A549 (cell line): ENCODE data around the gene ZNF514. TPM values are rescaled to one million over a fixed set of nuclear protein-coding genes. Genes with fewer than 3 reads are reported as not detected.

ENCODE experiments used
- ATAC-seq, 2 experiments: fragments of 200-7000 bp in 1 of 2; fragments of >200 bp in 1 of 2; cut with Nextera tagmentation in 1 of 2; cut with Tn5 transposase in 1 of 2; 3 replicates each; pipeline versions ENCODE4 v1.8.0 to v1.9.1; 2018 to 2020; ENCODE audit warnings: mild to moderate bottlenecking in 1 of 2, moderate library complexity in 1 of 2
- CTCF ChIA-PET: fragments of 300-600 bp; sonication (Branson Sonifier 250); formaldehyde crosslinking; extraction: SDS; loops from one replicate; lab custom pipeline; 2021; ENCODE audit warnings: antibody characterized with exemption, inconsistent platforms; lab: Yijun Ruan, JAX
- POLR2A ChIA-PET: fragments of 350-600 bp; formaldehyde crosslinking; extraction: SDS; loops from one replicate; lab custom pipeline; 2021; ENCODE audit warnings: antibody characterized with exemption, inconsistent platforms; lab: Yijun Ruan, JAX
- DNase-seq, 2 experiments: peaks; one replicate each; pipeline versions ENCODE4 v3.0.0 to v3.0.0-alpha.2; 2011 to 2016; ENCODE audit warnings: low read depth in 1 of 2, low spot score in 1 of 2
- FAIRE-seq: peaks from 2 replicates; lab custom pipeline; 2011; peaks lifted over from hg19 to GRCh38; lab: Jason Lieb, UNC
- H3K27ac ChIP-seq, 2 experiments: fragments of >200 bp; sonication (Bioruptor Twin); formaldehyde crosslinking; 3 replicates each; pipeline ENCODE4 v1.5.1; 2016 to 2017
- H3K4me1 ChIP-seq: fragments of >200 bp; sonication (Bioruptor Twin); formaldehyde crosslinking; 3 replicates; pipeline ENCODE4 v1.6.1; 2016
- H3K4me2 ChIP-seq: fragments of >200 bp; sonication (Bioruptor Twin); formaldehyde crosslinking; 3 replicates; pipeline ENCODE4 v1.6.1; 2016
- H3K4me3 ChIP-seq: fragments of >200 bp; sonication (Bioruptor Twin); formaldehyde crosslinking; 3 replicates; pipeline ENCODE4 v1.5.1; 2016
- H3K9me3 ChIP-seq: fragments of >200 bp; sonication (Bioruptor Twin); formaldehyde crosslinking; 3 replicates; pipeline ENCODE4 v1.6.1; 2016
- CEBPB ChIP-seq, 2 experiments: fragments of >200 bp in 1 of 2; sonication (Bioruptor Twin) in 1 of 2; formaldehyde crosslinking in 1 of 2; IDR thresholded peaks; 2 replicates each; pipeline ENCODE4 v1.6.1; 2012 to 2016
- CHD2 ChIP-seq: fragments of 150-350 bp; IDR thresholded peaks from 2 replicates; pipeline ENCODE4 v1.6.1; 2014; ENCODE audit warnings: low read length; ENCODE audit not compliant: partially characterized antibody
- CHD4 ChIP-seq: fragments of 200-600 bp; sonication (generic); IDR thresholded peaks from 2 replicates; pipeline ENCODE4 v1.6.1; 2016; ENCODE audit warnings: antibody characterized with exemption, mild to moderate bottlenecking, borderline replicate concordance
- EHF ChIP-seq: fragments of 250-450 bp; sonication (Bioruptor Pico); IDR thresholded peaks from 2 replicates; pipeline ENCODE4 v1.5.0; 2020; ENCODE audit warnings: mild to moderate bottlenecking
- ESRRA ChIP-seq: fragments of 150-350 bp; IDR thresholded peaks from 2 replicates; pipeline ENCODE4 v1.6.1; 2014; ENCODE audit warnings: mild to moderate bottlenecking, low read length, borderline replicate concordance
- FOSL2 ChIP-seq, 2 experiments: fragments of 450-650 bp in 1 of 2; fragments of >200 bp in 1 of 2; sonication (Bioruptor Twin) in 1 of 2; formaldehyde crosslinking; IDR thresholded peaks; 2 replicates each; pipeline versions ENCODE4 v1.5.0 to v1.6.1; 2016 to 2020; ENCODE audit warnings: mild to moderate bottlenecking in 1 of 2, moderate library complexity in 1 of 2
- FOXS1 ChIP-seq: fragments of 250-450 bp; sonication (Bioruptor Pico); IDR thresholded peaks from 2 replicates; pipeline ENCODE4 v1.5.0; 2020; ENCODE audit warnings: mild to moderate bottlenecking, moderate library complexity
- HES2 ChIP-seq: fragments of >200 bp; sonication (Bioruptor Twin); formaldehyde crosslinking; IDR thresholded peaks from 2 replicates; pipeline ENCODE4 v1.6.1; 2016
- KDM1A ChIP-seq: fragments of 200-600 bp; sonication (generic); IDR thresholded peaks from 2 replicates; pipeline ENCODE4 v1.6.1; 2016; ENCODE audit warnings: low read depth, mild to moderate bottlenecking
- MAFK ChIP-seq: fragments of 450-650 bp; IDR thresholded peaks from 2 replicates; pipeline ENCODE4 v1.6.1; 2014; ENCODE audit not compliant: partially characterized antibody
- MAX ChIP-seq: IDR thresholded peaks from 2 replicates; pipeline ENCODE4 v1.6.1; 2012
- POLR2AphosphoS2 ChIP-seq: conservative IDR thresholded peaks from 2 replicates; pipeline ENCODE4 v1.6.1; 2012; ENCODE audit warnings: low read length, improper control_type of control experiment, inconsistent platforms
- RAD21 ChIP-seq, 2 experiments: fragments of >200 bp in 1 of 2; sonication (Bioruptor Twin) in 1 of 2; formaldehyde crosslinking in 1 of 2; IDR thresholded peaks in 1 of 2; conservative IDR thresholded peaks in 1 of 2; 2 replicates in 1 of 2; 3 replicates in 1 of 2; pipeline ENCODE4 v1.6.1; 2012 to 2018; ENCODE audit warnings: inconsistent platforms in 1 of 2
- RCOR1 ChIP-seq: fragments of 150-350 bp; IDR thresholded peaks from 2 replicates; pipeline ENCODE4 v1.6.1; 2014; ENCODE audit warnings: antibody characterized with exemption, low read length, low read depth
- REST ChIP-seq: fragments of 200-600 bp; sonication (generic); IDR thresholded peaks from 2 replicates; pipeline ENCODE4 v1.6.1; 2016; ENCODE audit warnings: antibody characterized with exemption, mild to moderate bottlenecking, moderate library complexity
- SREBF2 ChIP-seq: fragments of 450-650 bp; IDR thresholded peaks from 2 replicates; pipeline ENCODE4 v1.6.1; 2014; ENCODE audit warnings: mild to moderate bottlenecking, moderate library complexity
- TP53 ChIP-seq: fragments of 250-450 bp; sonication (Bioruptor Pico); IDR thresholded peaks from 2 replicates; pipeline ENCODE4 v1.5.0; 2021; ENCODE audit warnings: mild to moderate bottlenecking, moderate library complexity
- USF2 ChIP-seq: fragments of 450-650 bp; IDR thresholded peaks from 2 replicates; pipeline ENCODE4 v1.6.1; 2014; ENCODE audit warnings: antibody characterized with exemption
- WGBS: methylation state at CpG from one replicate; pipeline ENCODE4 v1.1.6; 2017; ENCODE audit errors: missing lambda C conversion rate; 5-methylcytosine and 5-hydroxymethylcytosine counted together
- polyA plus RNA-seq, 4 experiments: library from polyadenylated mRNA; depleted of rRNA in 3 of 4; stranded (reverse); fragments of >200 nt; fragmentation: RNase III in 1 of 4; extraction: RNeasy Plus Mini Kit Qiagen cat#74134 plus additional on column Dnase treatment in 1 of 4; gene quantifications; 2 replicates in 3 of 4; 3 replicates in 1 of 4; pipeline ENCODE4 v1.2.3, GENCODE V29; 2011 to 2017

ZNF514 gene
- polyA plus RNA-seq, 2 of the 4 experiments (the other 2 are of a cell fraction), result 11.2 to 14.0 TPM

GRCh38 chr2:95181774-95182173, 22.1 kb upstream of the ZNF514 start:
- DNase-seq, result no peak
- no peak for TF ChIP-seq FOXS1 (CRISPR knock-in tag)
- TF ChIP-seq KDM1A, result no peak
- TF ChIP-seq REST, result no peak
- TF ChIP-seq MAX, result no peak
- no peak for TF ChIP-seq USF2
- no peak for TF ChIP-seq MAFK
- no peak for TF ChIP-seq ESRRA
- no peak for TF ChIP-seq HES2
- no peak for TF ChIP-seq CHD2
- no peak for TF ChIP-seq CEBPB (IDR thresholded peaks at IDR 0.05)
- no peak for TF ChIP-seq RAD21 (conservative IDR thresholded peaks at IDR 0.05 in 1 of 2, IDR thresholded peaks at IDR 0.05 in 1 of 2)
- no peak for TF ChIP-seq POLR2AphosphoS2
- TF ChIP-seq CHD4, result no peak
- no peak for TF ChIP-seq RCOR1
- TF ChIP-seq TP53, result no peak
- no peak for FAIRE-seq
- no peak for ATAC-seq
- Histone ChIP-seq H3K4me1 (no peaks in the 10 kb centered on the region), H3K27ac (no peak overlapping the region), H3K9me3 (peaks cover 83% of the 10 kb centered on the region), H3K4me2 (no peak overlapping the region), H3K4me3 (no peak overlapping the region)
- CTCF ChIA-PET, result no interaction called here
- 95% methylated on average over 18 of the region's 18 CpGs for WGBS
- POLR2A ChIA-PET, result no interaction called here

- H3K9me3 ChIP-seq, result peaks cover 88% of the 10 kb centered on the region
- no peak overlapping the region for H3K4me2 ChIP-seq
- H3K4me1 ChIP-seq, result no peaks in the 10 kb centered on the region
- WGBS, result 83% methylated on average over 7 of the region's 7 CpGs
- ChIA-PET POLR2A (no interaction called here), CTCF (no interaction called here)
- no peak overlapping the region for H3K27ac ChIP-seq
- TF ChIP-seq CHD4 (no peak), FOSL2 (IDR thresholded peaks at IDR 0.05) (no peak), FOSL2 (CRISPR knock-in tag; IDR thresholded peaks at IDR 0.05) (no peak), EHF (CRISPR knock-in tag) (no peak)
- FAIRE-seq, result no peak
- no peak for ATAC-seq
- H3K4me3 ChIP-seq, result no peak overlapping the region
- no peak for DNase-seq
These were observed 19.8 kb upstream of the ZNF514 start for GRCh38 chr2:95179451-95179850.

- Histone ChIP-seq H3K9me3 (peaks cover 74% of the 10 kb centered on the region), H3K4me1 (no peaks in the 10 kb centered on the region)
- ATAC-seq (no peak), DNase-seq (no peak)
- TF ChIP-seq FOSL2 (IDR thresholded peaks at IDR 0.05) (no peak), FOSL2 (CRISPR knock-in tag; IDR thresholded peaks at IDR 0.05) (peak; percentile 30; the same call in 1 of the 2 replicates), SREBF2 (no peak)
- TF ChIP-seq, all 56 proteins: peak for 1
- WGBS, result 61% methylated on average over 2 of the region's 2 CpGs
- POLR2A ChIA-PET, result no interaction called here
- no peak for FAIRE-seq
- Histone ChIP-seq H3K4me2 (no peak overlapping the region), H3K27ac (no peak overlapping the region), H3K4me3 (no peak overlapping the region)
- CTCF ChIA-PET, result interaction anchor here (1.0 kb wide), 2 partner anchors 19 to 32 kb away, joined by 3 read pairs; no protein-coding TSS in a partner anchor
These were observed 14.4 kb upstream of the ZNF514 start for GRCh38 chr2:95174031-95174542.
